H9 (cell line): ENCODE results near the gene TPPP2. TPM values are rescaled to one million over a fixed set of nuclear protein-coding genes. Genes with fewer than 3 reads are reported as not detected.

ENCODE experiments used
- DNase-seq: peaks from one replicate; pipeline ENCODE4 v3.0.0-alpha.2; 2017
- H2AFZ ChIP-seq: one replicate; pipeline ENCODE4 v1.6.1; 2013; ENCODE audit warnings: mild to moderate bottlenecking, low read length, control low read depth, moderate library complexity
- H2AK5ac ChIP-seq: 2 replicates; pipeline ENCODE4 v1.6.1; 2013; ENCODE audit warnings: low read length, control low read depth, mixed read lengths; ENCODE audit not compliant: insufficient read length
- H2BK120ac ChIP-seq: one replicate; pipeline ENCODE4 v1.6.1; 2013; ENCODE audit warnings: low read depth, mild to moderate bottlenecking, low read length, control low read depth, inconsistent platforms; ENCODE audit not compliant: poor library complexity, severe bottlenecking
- H2BK12ac ChIP-seq: 2 replicates; pipeline ENCODE4 v1.6.1; 2013; ENCODE audit warnings: low read length, control low read depth, mixed read lengths, low read depth; ENCODE audit not compliant: insufficient read length
- H2BK15ac ChIP-seq: 2 replicates; pipeline ENCODE4 v1.6.1; 2013; ENCODE audit warnings: low read depth, low read length, control low read depth
- H2BK20ac ChIP-seq: one replicate; pipeline ENCODE4 v1.6.1; 2013; ENCODE audit warnings: low read depth, mild to moderate bottlenecking, low read length, control low read depth, inconsistent platforms; ENCODE audit not compliant: poor library complexity, severe bottlenecking
- H2BK5ac ChIP-seq: 2 replicates; pipeline ENCODE4 v1.6.1; 2013; ENCODE audit warnings: low read length, control low read depth, mixed read lengths; ENCODE audit not compliant: insufficient read length
- H3K14ac ChIP-seq: 2 replicates; pipeline ENCODE4 v1.6.1; 2013; ENCODE audit warnings: low read length, control low read depth; ENCODE audit not compliant: insufficient read depth
- H3K18ac ChIP-seq: 2 replicates; pipeline ENCODE4 v1.6.1; 2013; ENCODE audit warnings: low read depth, mild to moderate bottlenecking, mixed read lengths, low read length, control low read depth; ENCODE audit not compliant: insufficient read length
- H3K23ac ChIP-seq: 2 replicates; pipeline ENCODE4 v1.6.1; 2013; ENCODE audit warnings: low read length, control low read depth, mixed read lengths, low read depth; ENCODE audit not compliant: insufficient read length
- H3K23me2 ChIP-seq: 2 replicates; pipeline ENCODE4 v1.6.1; 2013; ENCODE audit warnings: low read depth, mild to moderate bottlenecking, mixed read lengths, low read length, control low read depth; ENCODE audit not compliant: insufficient read length, poor library complexity, severe bottlenecking
- H3K27ac ChIP-seq: 2 replicates; pipeline ENCODE4 v1.5.1; 2013; ENCODE audit warnings: low read length, control low read depth, mixed read lengths, low read depth; ENCODE audit not compliant: insufficient read length
- H3K27me3 ChIP-seq: 2 replicates; pipeline ENCODE4 v1.6.1; 2013; ENCODE audit warnings: low read length, control low read depth, inconsistent platforms; ENCODE audit not compliant: insufficient read depth
- H3K4ac ChIP-seq: 2 replicates; pipeline ENCODE4 v1.6.1; 2013; ENCODE audit warnings: low read depth, mild to moderate bottlenecking, control low read depth, inconsistent platforms, low read length, moderate library complexity
- H3K4me1 ChIP-seq: 2 replicates; pipeline ENCODE4 v1.6.1; 2013; ENCODE audit warnings: low read length, control low read depth, inconsistent platforms; ENCODE audit not compliant: insufficient read depth
- H3K4me2 ChIP-seq: 2 replicates; pipeline ENCODE4 v1.6.1; 2013; ENCODE audit warnings: low read length, control low read depth, mixed read lengths; ENCODE audit not compliant: insufficient read length, insufficient read depth
- H3K56ac ChIP-seq: 2 replicates; pipeline ENCODE4 v1.6.1; 2013; ENCODE audit warnings: low read depth, mild to moderate bottlenecking, mixed read lengths, low read length, control low read depth; ENCODE audit not compliant: insufficient read length
- H3K79me1 ChIP-seq: 2 replicates; pipeline ENCODE4 v1.6.1; 2013; ENCODE audit warnings: low read depth, mild to moderate bottlenecking, moderate library complexity, low read length, control low read depth, inconsistent platforms; ENCODE audit not compliant: insufficient read depth, poor library complexity, severe bottlenecking
- H3K79me2 ChIP-seq: 2 replicates; pipeline ENCODE4 v1.6.1; 2013; ENCODE audit warnings: low read length, control low read depth, inconsistent platforms; ENCODE audit not compliant: insufficient read depth
- H3K9ac ChIP-seq: 2 replicates; pipeline ENCODE4 v1.6.1; 2013; ENCODE audit warnings: low read length, control low read depth, mixed read lengths; ENCODE audit not compliant: insufficient read length; ENCODE audit errors: extremely low read depth
- H3K9me3 ChIP-seq: one replicate; pipeline ENCODE4 v1.6.1; 2013; ENCODE audit warnings: low read depth, low read length, inconsistent platforms; ENCODE audit not compliant: control insufficient read depth
- H3T11ph ChIP-seq: one replicate; pipeline ENCODE4 v1.6.1; 2013; ENCODE audit warnings: mild to moderate bottlenecking, low read length, control low read depth, inconsistent platforms
- H4K20me1 ChIP-seq: one replicate; pipeline ENCODE4 v1.6.1; 2013; ENCODE audit not compliant: control insufficient read depth, insufficient read length, insufficient read depth
- H4K5ac ChIP-seq: 2 replicates; pipeline ENCODE4 v1.6.1; 2013; ENCODE audit warnings: low read depth, mild to moderate bottlenecking, mixed read lengths, low read length, control low read depth; ENCODE audit not compliant: insufficient read length
- H4K8ac ChIP-seq: replicated peaks from 2 replicates; pipeline ENCODE4 v1.6.1; 2013; ENCODE audit warnings: low read length, control low read depth, mixed read lengths, low read depth; ENCODE audit not compliant: insufficient read length
- H4K91ac ChIP-seq: 2 replicates; pipeline ENCODE4 v1.6.1; 2013; ENCODE audit warnings: low read depth, mild to moderate bottlenecking, moderate library complexity, mixed read lengths, low read length, control low read depth; ENCODE audit not compliant: insufficient read length
- H3K27ac Mint-ChIP-seq, 3 experiments: 2 replicates in 2 of 3; 3 replicates in 1 of 3; pipeline ENCODE4 v1.8.0; 2020 to 2021; ENCODE audit warnings: mixed read lengths in 3 of 3, mild to moderate bottlenecking in 1 of 3, moderate library complexity in 1 of 3
- H3K27me3 Mint-ChIP-seq: 2 replicates; pipeline ENCODE4 v1.8.0; 2021; ENCODE audit warnings: low read depth, mild to moderate bottlenecking, moderate library complexity, mixed read lengths
- H3K36me3 Mint-ChIP-seq, 3 experiments: 2 replicates in 2 of 3; 3 replicates in 1 of 3; pipeline ENCODE4 v1.8.0; 2020 to 2021; ENCODE audit warnings: low read depth in 3 of 3, mixed read lengths in 3 of 3; ENCODE audit not compliant: insufficient read depth in 1 of 3
- H3K4me1 Mint-ChIP-seq, 2 experiments: 2 replicates each; pipeline ENCODE4 v1.8.0; 2020; ENCODE audit warnings: mixed read lengths in 2 of 2
- H3K4me3 Mint-ChIP-seq, 2 experiments: 2 replicates in 1 of 2; 3 replicates in 1 of 2; pipeline ENCODE4 v1.8.0; 2020 to 2021; ENCODE audit warnings: mild to moderate bottlenecking in 2 of 2, mixed read lengths in 2 of 2, moderate library complexity in 1 of 2
- H3K9me3 Mint-ChIP-seq, 2 experiments: 2 replicates in 1 of 2; 3 replicates in 1 of 2; pipeline ENCODE4 v1.8.0; 2020; ENCODE audit warnings: mild to moderate bottlenecking in 2 of 2, mixed read lengths in 2 of 2, moderate library complexity in 1 of 2
- CTCF ChIP-seq: fragments of 200-600 bp; sonication (generic); conservative IDR thresholded peaks from 3 replicates; pipeline ENCODE4 v1.8.0; 2021; ENCODE audit warnings: antibody characterized with exemption, mild to moderate bottlenecking
- WGBS: extraction: QIAGEN DNeasy Blood & Tissue Kit; methylation state at CpG from one replicate; pipeline ENCODE4 v1.1.7; 2013; ENCODE audit warnings: missing lambda C conversion rate, low lambda C conversion rate, mixed read lengths; ENCODE audit not compliant: insufficient read length; ENCODE audit errors: extremely low coverage; 5-methylcytosine and 5-hydroxymethylcytosine counted together
- total RNA-seq: library from RNA; stranded (reverse); gene quantifications from 2 replicates; pipeline ENCODE4 v1.2.1, GENCODE V29; 2021

The TPPP2 gene
- total RNA-seq, 1 experiment from 2014 or later: not detected

GRCh38 chr14:21025371-21026273 is 4.4 kb upstream of the TPPP2 start:
- H2BK20ac ChIP-seq: no peak overlapping the region
- no peak overlapping the region for H2BK5ac ChIP-seq
- H3K36me3 Mint-ChIP-seq: peaks cover 6 to 14% (median 6%) of the 10 kb centered on the region in 3 experiments; a peak in 3 of 7 replicates
- no peak overlapping the region for H2BK15ac ChIP-seq
- no peak overlapping the region for H4K5ac ChIP-seq
- no peak overlapping the region for H3T11ph ChIP-seq
- H3K27ac Mint-ChIP-seq: peak overlapping the region; percentile 89 to 98 (median 97); a peak in 6 of 7 replicates
- no peak; the same call in 2 of the 3 replicates for TF ChIP-seq CTCF
- H3K56ac ChIP-seq: no peak overlapping the region
- H4K91ac ChIP-seq: no peak overlapping the region
- no peaks in the 10 kb centered on the region for H3K9me3 Mint-ChIP-seq
- H2BK12ac ChIP-seq: no peak overlapping the region
- H3K79me1 ChIP-seq: no peaks in the 10 kb centered on the region
- H4K20me1 ChIP-seq: no peaks in the 10 kb centered on the region
- peaks cover 35 to 41% of the 10 kb centered on the region in 2 experiments for H3K4me1 Mint-ChIP-seq
- H3K23ac ChIP-seq: no peak overlapping the region
- H2AK5ac ChIP-seq: no peak overlapping the region
- peaks cover 8% of the 10 kb centered on the region; the same call in 1 of the 2 replicates for H3K27me3 ChIP-seq
- DNase-seq: peak; percentile 77
- no peak overlapping the region for H3K4ac ChIP-seq
- H3K79me2 ChIP-seq: no peaks in the 10 kb centered on the region
- peaks cover 63% of the 10 kb centered on the region for H3K27me3 Mint-ChIP-seq
- no CpG with 5 or more reads among the region's 58 CpGs for WGBS
- H3K14ac ChIP-seq: peak overlapping the region; percentile 90
- no peaks in the 10 kb centered on the region for H3K9me3 ChIP-seq
- no peak overlapping the region for H2BK120ac ChIP-seq
- peaks cover 4% of the 10 kb centered on the region; the same call in 1 of the 2 replicates for H3K4me1 ChIP-seq
- H3K4me3 Mint-ChIP-seq: peak overlapping the region; percentile 81 to 96
- H4K8ac ChIP-seq: no peak overlapping the region
- peak overlapping the region; percentile 24 for H3K18ac ChIP-seq
- H3K23me2 ChIP-seq: peaks cover 12% of the 10 kb centered on the region
- H2AFZ ChIP-seq: no peak overlapping the region
- peak overlapping the region; percentile 76 for H3K4me2 ChIP-seq
- H3K27ac ChIP-seq: no peak overlapping the region
- peak overlapping the region; percentile 62 for H3K9ac ChIP-seq
